HepG2 (cell line): ENCODE measurements around the gene TOPBP1. TPM values are rescaled to one million over a fixed set of nuclear protein-coding genes. Genes with fewer than 3 reads are reported as not detected.

Experiments
- ASH2L ChIP-seq: fragments of 300-600, 200-600 bp; sonication (generic); IDR thresholded peaks from 2 replicates; pipeline ENCODE4 v1.7.0; 2017; ENCODE audit warnings: low read depth, mild to moderate bottlenecking, moderate library complexity, mixed read lengths, low read length; ENCODE audit not compliant: insufficient read length
- DPF2 ChIP-seq: sonication (generic); formaldehyde crosslinking; IDR thresholded peaks from 2 replicates; pipeline ENCODE4 v1.4.0; 2020; ENCODE audit warnings: mild to moderate bottlenecking, low read depth, missing genetic modification reagents, borderline replicate concordance
- E2F1 ChIP-seq: sonication (generic); formaldehyde crosslinking; IDR thresholded peaks from 2 replicates; pipeline ENCODE4 v1.5.0; 2020; ENCODE audit warnings: missing genetic modification reagents
- IRX3 ChIP-seq: sonication (generic); formaldehyde crosslinking; IDR thresholded peaks from 2 replicates; pipeline ENCODE4 v1.8.1; 2023; ENCODE audit warnings: mild to moderate bottlenecking, low read depth, missing genetic modification reagents, borderline replicate concordance
- MAX ChIP-seq: IDR thresholded peaks from 2 replicates; pipeline ENCODE4 v1.6.1; 2012; ENCODE audit warnings: inconsistent platforms
- MED8 ChIP-seq: sonication (generic); formaldehyde crosslinking; IDR thresholded peaks from 2 replicates; pipeline ENCODE4 v1.8.1; 2023; ENCODE audit warnings: mild to moderate bottlenecking, missing genetic modification reagents; ENCODE audit not compliant: insufficient replicate concordance
- PCBP2 ChIP-seq: fragments of 200-400 bp; formaldehyde crosslinking; optimal IDR thresholded peaks from 2 replicates; pipeline ENCODE3; 2018; ENCODE audit warnings: low read length, low read depth; ENCODE audit not compliant: poor library complexity, severe bottlenecking
- PLRG1 ChIP-seq: fragments of 450-650 bp; conservative IDR thresholded peaks from 2 replicates; pipeline ENCODE4 v1.6.1; 2016
- RBM39 ChIP-seq: fragments of 200-400 bp; formaldehyde crosslinking; IDR thresholded peaks from one replicate; pipeline ENCODE4 v1.6.1; 2018; ENCODE audit warnings: antibody characterized with exemption, mild to moderate bottlenecking, low read depth, low read length; ENCODE audit not compliant: poor library complexity, severe bottlenecking
- RXRA ChIP-seq: sonication (generic); formaldehyde crosslinking; IDR thresholded peaks from 2 replicates; pipeline ENCODE4 v1.5.1; 2020; ENCODE audit warnings: missing genetic modification reagents
- SP1 ChIP-seq, 2 experiments: fragments of 450-650 bp in 1 of 2; sonication (generic) in 1 of 2; formaldehyde crosslinking in 1 of 2; IDR thresholded peaks; 2 replicates each; pipeline versions ENCODE4 v1.4.0 to v1.6.1; 2016 to 2020; ENCODE audit warnings: missing genetic modification reagents in 1 of 2
- ZFP36L2 ChIP-seq: sonication (generic); formaldehyde crosslinking; IDR thresholded peaks from 2 replicates; pipeline ENCODE4 v1.4.0; 2020; ENCODE audit warnings: missing genetic modification reagents
- ZNF142 ChIP-seq: sonication (generic); formaldehyde crosslinking; IDR thresholded peaks from 2 replicates; pipeline ENCODE4 v1.4.0; 2020; ENCODE audit warnings: missing genetic modification reagents
- ZNF550 ChIP-seq: sonication (generic); formaldehyde crosslinking; IDR thresholded peaks from 2 replicates; pipeline ENCODE4 v1.4.0; 2020; ENCODE audit warnings: mild to moderate bottlenecking, missing genetic modification reagents, borderline replicate concordance
- ZNF678 ChIP-seq: sonication (generic); formaldehyde crosslinking; IDR thresholded peaks from 2 replicates; pipeline ENCODE4 v1.4.0; 2020; ENCODE audit warnings: mild to moderate bottlenecking, missing genetic modification reagents
- ZNF687 ChIP-seq: sonication (generic); formaldehyde crosslinking; IDR thresholded peaks from 2 replicates; pipeline ENCODE4 v1.5.1; 2020; ENCODE audit warnings: mild to moderate bottlenecking, missing genetic modification reagents, moderate library complexity
- ZNF75D ChIP-seq: sonication (generic); formaldehyde crosslinking; IDR thresholded peaks from 2 replicates; pipeline ENCODE4 v1.8.1; 2023; ENCODE audit warnings: missing genetic modification reagents, mild to moderate bottlenecking, borderline replicate concordance
- ZNF841 ChIP-seq: sonication (generic); formaldehyde crosslinking; IDR thresholded peaks from 2 replicates; pipeline ENCODE4 v1.8.1; 2023; ENCODE audit warnings: missing genetic modification reagents, borderline replicate concordance
- polyA plus RNA-seq, 8 experiments: library from polyadenylated mRNA; depleted of rRNA in 3 of 8; stranded (reverse) in 7 of 8; unstranded in 1 of 8; fragments of >200 nt; fragmentation: Illumina TruSeq in 4 of 8; extraction: Trizol in 4 of 8; gene quantifications; 2 replicates each; pipeline versions ENCODE4 v1.2.1 to v1.2.3, GENCODE V29; 2011 to 2016; ENCODE audit warnings: low read depth in 4 of 8, missing spikeins in 1 of 8, mixed read lengths in 1 of 8; ENCODE audit not compliant: insufficient read depth in 1 of 8
- total RNA-seq, 5 experiments: library from RNA; depleted of rRNA; stranded (reverse); fragments of >200 nt; fragmentation: Illumina TruSeq; extraction: Trizol; gene quantifications; 2 replicates each; pipeline ENCODE4 v1.2.3, GENCODE V29; 2016; ENCODE audit warnings: low read depth in 1 of 5

Gene TOPBP1
- total and polyA plus RNA-seq, 2 of the 13 experiments (the other 11 are each of a cell fraction or from before 2014, with no cell fraction given), result 24.3 to 42.9 TPM

GRCh38 chr3:133669949-133670524, 8.3 kb upstream of the TOPBP1 start (continued):
- no peak for TF ChIP-seq PCBP2
- no peak for TF ChIP-seq IRX3
- no peak for TF ChIP-seq DPF2 (CRISPR knock-in tag)
- TF ChIP-seq ZNF75D, result no peak
- TF ChIP-seq ZNF550 (CRISPR knock-in tag), result no peak
- no peak for TF ChIP-seq ZFP36L2 (CRISPR knock-in tag)
- 0 out of 2 replicates have a peak, but pooled peaks have one; percentile 22 for TF ChIP-seq E2F1
- TF ChIP-seq PLRG1, result no peak
- TF ChIP-seq MAX, result peak; percentile 15; the same call in 1 of the 2 replicates
- no peak for TF ChIP-seq ZNF142 (CRISPR knock-in tag)
- TF ChIP-seq SP1 (IDR thresholded peaks at IDR 0.05), result no peak
- no peak for TF ChIP-seq SP1 (CRISPR knock-in tag; IDR thresholded peaks at IDR 0.05)
- TF ChIP-seq RBM39, result no peak
- TF ChIP-seq RXRA (CRISPR knock-in tag), result no peak
- TF ChIP-seq ZNF841 (CRISPR knock-in tag), result no peak
- TF ChIP-seq ASH2L, result peak; percentile 95
- TF ChIP-seq ZNF687 (CRISPR knock-in tag), result no peak
- TF ChIP-seq MED8 (CRISPR knock-in tag), result no peak
- no peak for TF ChIP-seq ZNF678 (CRISPR knock-in tag)
